ENCODE results near the gene GNGT2. TPM values are rescaled to one million over a fixed set of nuclear protein-coding genes. Genes with fewer than 3 reads are reported as not detected.
A peak's percentile ranks its signal among the peaks of the same experiment; 100 is the strongest.

The GNGT2 gene
- total RNA-seq, 1 donor from 2014 or later: not detected

DNA sequence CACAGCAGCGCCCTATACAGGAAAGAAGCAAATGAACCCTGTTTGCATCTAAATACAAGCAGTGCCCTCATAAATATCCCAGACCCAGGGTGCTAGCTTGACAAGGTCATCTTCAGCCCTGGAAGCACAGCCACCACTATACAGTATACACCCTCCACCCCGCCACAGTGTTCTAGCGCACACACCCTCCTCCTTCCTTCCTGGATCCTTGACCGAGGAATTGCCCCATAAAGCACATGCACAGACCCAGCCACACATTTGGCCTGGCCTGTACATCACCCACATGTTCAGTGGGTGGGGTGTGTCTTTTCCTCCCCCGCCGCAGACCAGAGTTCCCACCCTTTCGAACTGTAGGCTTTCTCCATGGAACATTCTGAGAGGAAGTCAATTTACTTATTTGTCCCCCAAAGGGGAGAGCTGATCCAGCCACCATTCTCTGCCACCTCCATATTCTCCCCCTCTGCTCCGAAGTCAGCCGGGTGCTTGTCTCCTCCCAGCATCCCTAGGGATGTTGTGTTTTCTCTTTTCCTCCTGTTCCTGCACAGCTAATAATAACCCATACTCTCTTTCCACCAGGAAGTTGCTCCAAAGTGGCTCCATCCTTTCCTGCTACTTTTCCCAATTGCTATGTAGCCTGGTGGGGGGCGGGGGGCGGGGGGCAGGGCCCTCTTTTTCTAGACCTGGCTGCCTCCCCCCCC is 6.7 kb upstream of the GNGT2 start:
- no peaks in the 10 kb centered on the region for H3K4me1 ChIP-seq (ENCODE audit: insufficient read depth, low read length)
- no peaks in the 10 kb centered on the region for H4K20me1 ChIP-seq (ENCODE audit: insufficient read depth, low read length)
- H3K36me3 Mint-ChIP-seq (ENCODE audit: low read depth, unreplicated experiment): peaks cover 2% of the 10 kb centered on the region
- H3K79me2 ChIP-seq (ENCODE audit: insufficient read depth, low read length): no peaks in the 10 kb centered on the region
- H3K27ac Mint-ChIP-seq (ENCODE audit: unreplicated experiment): no peak overlapping the region
- H2AFZ ChIP-seq (ENCODE audit: low read depth, low read length): no peak overlapping the region
- TF ChIP-seq EZH2 (IDR thresholded peaks at IDR 0.05; ENCODE audit: insufficient read depth, low read length): no peak
- H3K9me3 Mint-ChIP-seq (ENCODE audit: unreplicated experiment): no peaks in the 10 kb centered on the region
- DNase-seq (ENCODE audit: low read depth): no peak
- H3K27ac ChIP-seq (ENCODE audit: low read depth, low read length): no peak overlapping the region
- no peak overlapping the region for H3K4me3 Mint-ChIP-seq (ENCODE audit: unreplicated experiment)
- H3K9me3 ChIP-seq (ENCODE audit: insufficient read depth, low read depth, low read length): no peaks in the 10 kb centered on the region
- no peak overlapping the region for H3K4me3 ChIP-seq (ENCODE audit: insufficient read depth, low read depth, low read length)
- H3K9ac ChIP-seq (ENCODE audit: low read length): no peak overlapping the region
- H3K4me2 ChIP-seq (ENCODE audit: low read length): no peak overlapping the region
- peaks cover 37% of the 10 kb centered on the region for H3K27me3 Mint-ChIP-seq (ENCODE audit: low read depth, unreplicated experiment)
- FAIRE-seq: no peak
- no peaks in the 10 kb centered on the region for H3K36me3 ChIP-seq (ENCODE audit: insufficient read depth, low read length)
- no peaks in the 10 kb centered on the region for H3K4me1 Mint-ChIP-seq (ENCODE audit: low read depth, unreplicated experiment)
- peaks cover 3% of the 10 kb centered on the region for H3K27me3 ChIP-seq (ENCODE audit: insufficient read depth, low read length)

DNA sequence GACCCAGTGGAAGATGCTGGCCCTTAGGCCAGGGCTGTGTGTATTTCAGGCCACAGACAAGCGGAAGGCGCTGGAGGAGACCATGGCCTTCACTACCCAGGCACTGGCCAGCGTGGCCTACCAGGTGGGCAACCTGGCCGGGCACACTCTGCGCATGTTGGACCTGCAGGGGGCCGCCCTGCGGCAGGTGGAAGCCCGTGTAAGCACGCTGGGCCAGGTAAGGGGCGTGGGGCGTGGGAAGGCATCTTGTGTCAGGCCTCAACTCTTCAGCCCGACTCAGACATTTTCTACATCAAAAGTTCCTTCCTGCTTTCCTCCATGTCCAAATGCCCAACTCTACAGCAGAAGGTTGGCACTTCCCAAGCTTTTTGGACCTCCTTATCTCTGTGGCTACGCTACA is 6.1 kb upstream of the GNGT2 start:
- TF ChIP-seq, protein P1, sequence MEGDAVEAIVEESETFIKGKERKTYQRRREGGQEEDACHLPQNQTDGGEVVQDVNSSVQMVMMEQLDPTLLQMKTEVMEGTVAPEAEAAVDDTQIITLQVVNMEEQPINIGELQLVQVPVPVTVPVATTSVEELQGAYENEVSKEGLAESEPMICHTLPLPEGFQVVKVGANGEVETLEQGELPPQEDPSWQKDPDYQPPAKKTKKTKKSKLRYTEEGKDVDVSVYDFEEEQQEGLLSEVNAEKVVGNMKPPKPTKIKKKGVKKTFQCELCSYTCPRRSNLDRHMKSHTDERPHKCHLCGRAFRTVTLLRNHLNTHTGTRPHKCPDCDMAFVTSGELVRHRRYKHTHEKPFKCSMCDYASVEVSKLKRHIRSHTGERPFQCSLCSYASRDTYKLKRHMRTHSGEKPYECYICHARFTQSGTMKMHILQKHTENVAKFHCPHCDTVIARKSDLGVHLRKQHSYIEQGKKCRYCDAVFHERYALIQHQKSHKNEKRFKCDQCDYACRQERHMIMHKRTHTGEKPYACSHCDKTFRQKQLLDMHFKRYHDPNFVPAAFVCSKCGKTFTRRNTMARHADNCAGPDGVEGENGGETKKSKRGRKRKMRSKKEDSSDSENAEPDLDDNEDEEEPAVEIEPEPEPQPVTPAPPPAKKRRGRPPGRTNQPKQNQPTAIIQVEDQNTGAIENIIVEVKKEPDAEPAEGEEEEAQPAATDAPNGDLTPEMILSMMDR (IDR thresholded peaks at IDR 0.05; ENCODE audit: insufficient read depth, low read depth, low read length): no peak
- no peak for TF ChIP-seq EZH2 (IDR thresholded peaks at IDR 0.05; ENCODE audit: insufficient read depth, low read length)
- Histone ChIP-seq H3K36me3 (ENCODE audit: insufficient read depth, low read length) (no peaks in the 10 kb centered on the region), H3K27ac (ENCODE audit: low read depth, low read length) (no peak overlapping the region), H3K4me1 (ENCODE audit: insufficient read depth, low read length) (no peaks in the 10 kb centered on the region), H3K9me3 (ENCODE audit: insufficient read depth, low read depth, low read length) (no peaks in the 10 kb centered on the region), H3K27me3 (ENCODE audit: insufficient read depth, low read length) (peaks cover 2% of the 10 kb centered on the region), H3K79me2 (ENCODE audit: insufficient read depth, low read length) (no peaks in the 10 kb centered on the region), H3K4me3 (ENCODE audit: insufficient read depth, low read depth, low read length) (no peak overlapping the region), H2AFZ (ENCODE audit: low read depth, low read length) (no peak overlapping the region), H3K4me2 (ENCODE audit: low read length) (no peak overlapping the region), H4K20me1 (ENCODE audit: insufficient read depth, low read length) (no peaks in the 10 kb centered on the region), H3K9ac (ENCODE audit: low read length) (no peak overlapping the region)
- Mint-ChIP-seq H3K27me3 (ENCODE audit: low read depth, unreplicated experiment) (peaks cover 31% of the 10 kb centered on the region), H3K4me3 (ENCODE audit: unreplicated experiment) (no peak overlapping the region), H3K36me3 (ENCODE audit: low read depth, unreplicated experiment) (peaks cover 2% of the 10 kb centered on the region), H3K27ac (ENCODE audit: unreplicated experiment) (no peak overlapping the region), H3K4me1 (ENCODE audit: low read depth, unreplicated experiment) (no peaks in the 10 kb centered on the region), H3K9me3 (ENCODE audit: unreplicated experiment) (no peaks in the 10 kb centered on the region)
- no peak for DNase-seq (ENCODE audit: low read depth)
- no peak for FAIRE-seq

DNA sequence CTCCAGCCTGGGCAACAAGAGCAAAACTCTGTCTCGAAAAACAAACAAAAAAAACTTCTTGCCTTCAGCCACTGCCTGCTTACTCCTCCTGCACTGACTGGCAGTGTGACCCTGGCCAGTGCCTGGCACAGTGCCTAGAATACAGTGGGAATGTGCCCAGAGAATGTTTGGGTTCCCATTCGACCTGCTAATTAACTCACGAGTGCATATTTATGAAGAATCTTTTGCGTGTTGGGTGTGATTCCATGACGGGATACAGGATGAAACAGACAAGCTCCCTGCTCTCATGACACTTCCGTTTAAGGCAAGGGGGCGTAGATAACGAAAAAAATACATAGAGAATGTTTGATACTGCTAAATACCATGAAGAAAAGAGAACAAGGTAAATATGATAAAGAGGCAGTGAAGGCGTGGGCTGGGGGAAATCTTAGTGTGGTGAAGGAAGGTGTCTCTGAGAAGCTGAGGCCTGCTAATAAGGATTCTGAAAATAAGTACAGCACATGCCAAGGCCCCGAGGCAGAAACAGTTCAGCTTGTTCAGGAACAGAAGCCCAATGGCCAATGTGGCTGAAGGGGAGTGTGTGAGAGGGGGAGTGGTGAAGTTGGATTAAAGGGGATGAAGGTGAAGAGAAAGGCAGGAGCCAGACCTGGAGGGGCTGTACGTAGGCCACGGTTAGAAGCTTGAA is 4.4 kb upstream of the GNGT2 start:
- Histone ChIP-seq H2AFZ (ENCODE audit: low read depth, low read length) (no peak overlapping the region), H3K9me3 (ENCODE audit: insufficient read depth, low read depth, low read length) (no peaks in the 10 kb centered on the region), H3K27ac (ENCODE audit: low read depth, low read length) (no peak overlapping the region), H4K20me1 (ENCODE audit: insufficient read depth, low read length) (no peaks in the 10 kb centered on the region), H3K27me3 (ENCODE audit: insufficient read depth, low read length) (no peaks in the 10 kb centered on the region), H3K4me2 (ENCODE audit: low read length) (no peak overlapping the region), H3K9ac (ENCODE audit: low read length) (no peak overlapping the region), H3K79me2 (ENCODE audit: insufficient read depth, low read length) (no peaks in the 10 kb centered on the region), H3K4me1 (ENCODE audit: insufficient read depth, low read length) (peaks cover 5% of the 10 kb centered on the region), H3K36me3 (ENCODE audit: insufficient read depth, low read length) (no peaks in the 10 kb centered on the region), H3K4me3 (ENCODE audit: insufficient read depth, low read depth, low read length) (no peak overlapping the region)
- no peak for FAIRE-seq
- H3K4me1 Mint-ChIP-seq (ENCODE audit: low read depth, unreplicated experiment): peaks cover 6% of the 10 kb centered on the region
- TF ChIP-seq, protein P1 (IDR thresholded peaks at IDR 0.05; ENCODE audit: insufficient read depth, low read depth, low read length): no peak
- no peak for TF ChIP-seq EZH2 (IDR thresholded peaks at IDR 0.05; ENCODE audit: insufficient read depth, low read length)
- no peaks in the 10 kb centered on the region for H3K9me3 Mint-ChIP-seq (ENCODE audit: unreplicated experiment)
- H3K36me3 Mint-ChIP-seq (ENCODE audit: low read depth, unreplicated experiment): peaks cover 2% of the 10 kb centered on the region
- H3K4me3 Mint-ChIP-seq (ENCODE audit: unreplicated experiment): peak overlapping the region; percentile 58
- H3K27me3 Mint-ChIP-seq (ENCODE audit: low read depth, unreplicated experiment): peaks cover 28% of the 10 kb centered on the region
- DNase-seq (ENCODE audit: low read depth): no peak
- H3K27ac Mint-ChIP-seq (ENCODE audit: unreplicated experiment): no peak overlapping the region

Measured in astrocyte (in vitro differentiated cells and primary cell).